Measurements from ENCODE around the gene POLD1. TPM values are rescaled to one million over a fixed set of nuclear protein-coding genes. Genes with fewer than 3 reads are reported as not detected.
"Not testable (repeated sequence)": the region's sequence is repeated elsewhere in the genome, so short reads cannot be mapped to it uniquely, and the experiment has no call there.

The POLD1 gene
- total RNA-seq: 38.1 and 39.5 TPM in 2 replicates

- peak; percentile 98 to 99 for DNase-seq (ENCODE audit: low read depth in 2 of 2)
Measured at GRCh38 chr19:50383852-50384684, at the start of gene POLD1. Gene POLD1 (plus strand): TSS chr19:50384347. CDS start chr19:50398852, 14,505 bp downstream.

GRCh38 chr19:50334741-50335421 is 49.3 kb upstream of the POLD1 start:
- DNase-seq (ENCODE audit: low read depth in 2 of 2): no peak

- not testable (repeated sequence) for DNase-seq (ENCODE audit: low read depth in 2 of 2)
Measured at GRCh38 chr19:50337031-50337430, 47.1 kb upstream of the POLD1 start.

GRCh38 chr19:50340331-50340730 is 43.8 kb upstream of the POLD1 start:
- DNase-seq (ENCODE audit: low read depth in 2 of 2): no peak

GRCh38 chr19:50341091-50341564 is 43.0 kb upstream of the POLD1 start:
- no peak for DNase-seq (ENCODE audit: low read depth in 2 of 2)

GRCh38 chr19:50344661-50345318 is 39.4 kb upstream of the POLD1 start:
- DNase-seq (ENCODE audit: low read depth in 2 of 2): no peak

- not testable (repeated sequence) for DNase-seq (ENCODE audit: low read depth in 2 of 2)
Measured at GRCh38 chr19:50347089-50347581, 37.0 kb upstream of the POLD1 start.

GRCh38 chr19:50349277-50350057 is 34.7 kb upstream of the POLD1 start:
- peak; percentile 58 to 61 for DNase-seq (ENCODE audit: low read depth in 2 of 2)

- no peak for DNase-seq (ENCODE audit: low read depth in 2 of 2)
Measured at GRCh38 chr19:50352242-50352641, 31.9 kb upstream of the POLD1 start.

GRCh38 chr19:50353487-50353880 is 30.7 kb upstream of the POLD1 start:
- not testable (repeated sequence) for DNase-seq (ENCODE audit: low read depth in 2 of 2)

GRCh38 chr19:50356691-50357177 is 27.4 kb upstream of the POLD1 start:
- no peak for DNase-seq (ENCODE audit: low read depth in 2 of 2)

GRCh38 chr19:50357178-50358100 is 26.7 kb upstream of the POLD1 start:
- DNase-seq (ENCODE audit: low read depth in 2 of 2): peak; percentile 66 to 69

GRCh38 chr19:50358483-50359327 is 25.4 kb upstream of the POLD1 start:
- peak; percentile 39 to 73 for DNase-seq (ENCODE audit: low read depth in 2 of 2)

- DNase-seq (ENCODE audit: low read depth in 2 of 2): no peak
Measured at GRCh38 chr19:50359328-50359818, 24.8 kb upstream of the POLD1 start.

- DNase-seq (ENCODE audit: low read depth in 2 of 2): no peak
Measured at GRCh38 chr19:50361290-50362029, 22.7 kb upstream of the POLD1 start.

GRCh38 chr19:50362030-50362412 is 22.1 kb upstream of the POLD1 start:
- no peak for DNase-seq (ENCODE audit: low read depth in 2 of 2)

- DNase-seq (ENCODE audit: low read depth in 2 of 2): no peak
Measured at GRCh38 chr19:50362656-50363424, 21.3 kb upstream of the POLD1 start.

Measured in lung microvascular endothelial cell (primary cell).